ENCODE measurements around the gene COL27A1.

Gene COL27A1

GRCh38 chr9:114242837-114243236 lies 87.5 kb downstream of the COL27A1 start:
- TF ChIP-seq TOX (CRISPR knock-in tag; IDR thresholded peaks at IDR 0.05; ENCODE audit: borderline replicate concordance), result no peak
- TF ChIP-seq BACH2 (CRISPR knock-in tag; IDR thresholded peaks at IDR 0.05; ENCODE audit: borderline replicate concordance), result no peak
- no peak for TF ChIP-seq ARNTL (CRISPR knock-in tag; IDR thresholded peaks at IDR 0.05; ENCODE audit: borderline replicate concordance, low read depth)
- no peak for TF ChIP-seq ZC3H10 (CRISPR knock-in tag; IDR thresholded peaks at IDR 0.05)
- no peak for TF ChIP-seq RARB (CRISPR knock-in tag; IDR thresholded peaks at IDR 0.05)
- ATAC-seq, result no peak

- TF ChIP-seq RARB (CRISPR knock-in tag; IDR thresholded peaks at IDR 0.05), result no peak
- no peak for TF ChIP-seq ISL1 (CRISPR knock-in tag; IDR thresholded peaks at IDR 0.05)
- no peak for TF ChIP-seq SNAI2 (CRISPR knock-in tag; IDR thresholded peaks at IDR 0.05)
- TF ChIP-seq ZNF8 (CRISPR knock-in tag; IDR thresholded peaks at IDR 0.05), result no peak
- no peak for TF ChIP-seq ARNTL (CRISPR knock-in tag; IDR thresholded peaks at IDR 0.05; ENCODE audit: borderline replicate concordance, low read depth)
- TF ChIP-seq PATZ1 (CRISPR knock-in tag; IDR thresholded peaks at IDR 0.05; ENCODE audit: borderline replicate concordance), result no peak
- TF ChIP-seq PPARA (CRISPR knock-in tag; IDR thresholded peaks at IDR 0.05; ENCODE audit: borderline replicate concordance), result no peak
- no peak for TF ChIP-seq ZNF70 (CRISPR knock-in tag; IDR thresholded peaks at IDR 0.05)
- no peak for TF ChIP-seq CSRNP3 (CRISPR knock-in tag; IDR thresholded peaks at IDR 0.05)
- no peak for TF ChIP-seq ZC3H10 (CRISPR knock-in tag; IDR thresholded peaks at IDR 0.05)
- no peak for TF ChIP-seq ZFP3 (CRISPR knock-in tag; IDR thresholded peaks at IDR 0.05)
- TF ChIP-seq GLIS3 (CRISPR knock-in tag; IDR thresholded peaks at IDR 0.05), result no peak
- TF ChIP-seq TCF4 (CRISPR knock-in tag; IDR thresholded peaks at IDR 0.05; ENCODE audit: borderline replicate concordance), result no peak
- no peak for TF ChIP-seq TSHZ2 (CRISPR knock-in tag; IDR thresholded peaks at IDR 0.05)
- ATAC-seq, result no peak
Measured at GRCh38 chr9:114243240-114243639, 87.9 kb downstream of the COL27A1 start.

GRCh38 chr9:114244570-114244969 lies 89.2 kb downstream of the COL27A1 start:
- TF ChIP-seq ZNF565 (CRISPR knock-in tag; conservative IDR thresholded peaks at IDR 0.05; ENCODE audit: low read depth), result no peak
- no peak for TF ChIP-seq CSRNP3 (CRISPR knock-in tag; IDR thresholded peaks at IDR 0.05)
- no peak for TF ChIP-seq POU6F1 (CRISPR knock-in tag; IDR thresholded peaks at IDR 0.05; ENCODE audit: borderline replicate concordance, low read depth)
- no peak for TF ChIP-seq BACH2 (CRISPR knock-in tag; IDR thresholded peaks at IDR 0.05; ENCODE audit: borderline replicate concordance)
- no peak for TF ChIP-seq TOX (CRISPR knock-in tag; IDR thresholded peaks at IDR 0.05; ENCODE audit: borderline replicate concordance)
- no peak for ATAC-seq

GRCh38 chr9:114246558-114246957 lies 91.2 kb downstream of the COL27A1 start:
- TF ChIP-seq ARNTL (CRISPR knock-in tag; IDR thresholded peaks at IDR 0.05; ENCODE audit: borderline replicate concordance, low read depth), result no peak
- no peak for TF ChIP-seq TSHZ2 (CRISPR knock-in tag; IDR thresholded peaks at IDR 0.05)
- no peak for TF ChIP-seq ZNF8 (CRISPR knock-in tag; IDR thresholded peaks at IDR 0.05)
- no peak for TF ChIP-seq GLIS3 (CRISPR knock-in tag; IDR thresholded peaks at IDR 0.05)
- no peak for TF ChIP-seq ZFP3 (CRISPR knock-in tag; IDR thresholded peaks at IDR 0.05)
- TF ChIP-seq ZFP30 (CRISPR knock-in tag; IDR thresholded peaks at IDR 0.05), result no peak
- no peak for TF ChIP-seq ESRRG (CRISPR knock-in tag; IDR thresholded peaks at IDR 0.05)
- no peak for TF ChIP-seq PATZ1 (CRISPR knock-in tag; IDR thresholded peaks at IDR 0.05; ENCODE audit: borderline replicate concordance)
- TF ChIP-seq ZNF70 (CRISPR knock-in tag; IDR thresholded peaks at IDR 0.05), result no peak
- no peak for TF ChIP-seq ZC3H10 (CRISPR knock-in tag; IDR thresholded peaks at IDR 0.05)
- no peak for TF ChIP-seq ZNF565 (CRISPR knock-in tag; conservative IDR thresholded peaks at IDR 0.05; ENCODE audit: low read depth)
- ATAC-seq, result no peak
